ENCODE measurements around the gene AP5M1.
"Not testable (repeated sequence)": the region's sequence is repeated elsewhere in the genome, so short reads cannot be mapped to it uniquely, and the experiment has no call there.

The AP5M1 gene

GRCh38 chr14:57291692-57292647, 23.2 kb downstream of the AP5M1 start:
- DNase-seq = no peak

DNA sequence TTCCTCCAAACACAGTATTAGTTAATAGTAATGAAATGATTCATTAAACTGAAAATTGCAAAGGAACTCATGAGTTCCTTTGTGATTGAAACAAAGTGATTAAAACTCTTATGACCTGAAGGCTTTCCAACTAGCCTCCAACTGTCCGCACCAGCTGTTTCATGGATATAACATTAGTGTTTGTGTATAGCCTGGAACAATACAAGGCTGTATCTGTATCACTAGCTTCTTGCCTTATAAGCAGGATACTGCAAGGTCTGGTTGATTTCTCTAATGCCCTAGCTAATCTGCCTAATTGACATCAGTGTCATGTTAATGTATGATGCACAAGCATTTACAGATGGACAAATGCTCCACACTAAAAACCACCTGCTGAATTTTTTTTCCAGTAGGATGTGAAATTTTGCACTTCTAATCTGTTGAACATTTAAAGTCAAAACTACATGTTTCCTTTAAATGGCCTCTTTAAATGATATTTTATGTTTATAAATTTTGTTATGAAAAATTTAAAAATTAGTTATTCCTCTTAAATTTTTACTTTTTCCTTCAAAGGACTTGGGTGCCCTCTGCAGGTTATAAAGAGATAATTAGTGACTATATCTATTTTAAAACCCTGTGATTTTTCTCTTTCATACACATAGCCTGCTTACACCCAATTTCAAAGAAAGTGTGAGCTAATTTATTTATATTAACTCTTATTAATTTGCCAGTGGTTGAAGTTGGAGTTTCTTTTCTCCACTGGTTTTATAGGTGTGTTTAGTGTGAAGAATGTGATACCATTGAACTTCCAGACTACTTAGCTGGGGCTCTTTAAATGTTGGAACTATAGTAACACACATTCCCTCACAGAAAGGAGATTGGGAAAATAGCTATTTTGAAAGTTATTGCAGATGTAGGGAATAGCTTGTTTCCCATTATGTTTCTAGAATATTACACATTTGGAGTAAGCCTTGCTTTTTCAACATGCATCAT, 25.4 kb downstream of the AP5M1 start:
- no peak for DNase-seq

DNA sequence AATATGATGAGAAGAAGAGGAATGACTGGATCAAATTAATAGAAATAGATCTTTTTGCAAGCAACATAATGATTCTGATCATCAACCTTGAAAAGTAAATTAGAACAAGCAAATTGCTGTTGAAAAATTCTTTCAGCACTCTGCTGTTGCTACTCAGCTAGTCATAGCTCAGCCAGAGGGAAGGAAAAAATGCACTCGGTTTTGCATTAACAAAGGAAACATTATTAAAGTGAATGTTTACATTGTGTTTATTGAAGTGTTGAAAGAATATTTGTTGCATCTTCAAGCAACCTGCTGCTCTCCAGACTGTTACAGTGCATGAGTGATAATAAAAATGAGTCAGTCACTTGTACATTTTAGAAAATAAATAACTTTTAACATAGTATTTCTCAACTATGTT, 26.5 kb downstream of the AP5M1 start:
- no peak for DNase-seq

DNA sequence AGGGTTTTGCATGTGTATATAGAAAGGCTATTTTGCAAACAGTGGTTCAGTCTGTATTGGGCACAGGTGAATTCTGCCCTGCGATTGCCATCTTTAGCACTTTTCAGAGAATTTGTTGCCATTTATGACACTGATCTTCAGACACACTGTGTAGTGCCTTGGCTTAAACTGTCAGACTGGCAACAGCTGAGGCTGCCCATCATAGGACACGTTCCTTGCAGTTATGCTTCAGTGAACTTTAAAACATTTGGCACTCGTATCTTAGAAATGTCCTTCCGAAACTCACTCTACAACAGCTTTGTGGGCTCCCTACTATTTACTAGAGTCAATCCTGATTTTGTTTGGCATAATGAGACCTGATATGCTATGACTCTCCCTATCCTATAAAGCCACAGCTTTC, 29.1 kb downstream of the AP5M1 start:
- DNase-seq = no peak

DNA sequence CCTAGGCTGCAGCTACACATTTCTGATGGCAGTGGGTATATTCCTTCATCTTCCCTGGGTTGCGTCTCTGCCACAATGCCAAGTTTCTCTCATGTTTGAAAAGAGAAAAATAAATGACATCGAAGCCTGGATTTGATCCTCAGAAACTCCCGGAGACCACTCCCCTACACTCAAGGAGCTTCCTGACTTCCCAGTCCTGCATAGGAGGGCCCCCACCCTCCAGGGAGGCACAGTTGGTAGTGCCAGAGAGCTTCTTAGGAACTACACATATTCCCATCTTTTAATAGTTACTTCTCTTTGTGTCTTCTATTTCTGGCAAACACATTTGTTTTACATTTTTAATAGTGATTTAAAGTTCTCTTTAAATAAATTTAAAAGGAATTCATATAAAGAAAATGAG, 30.7 kb downstream of the AP5M1 start:
- no peak for DNase-seq

- DNase-seq = no peak
These were observed 34.1 kb downstream of the AP5M1 start for GRCh38 chr14:57302883-57303282.

GRCh38 chr14:57314396-57315089, 45.8 kb downstream of the AP5M1 start:
- no peak for DNase-seq

DNA sequence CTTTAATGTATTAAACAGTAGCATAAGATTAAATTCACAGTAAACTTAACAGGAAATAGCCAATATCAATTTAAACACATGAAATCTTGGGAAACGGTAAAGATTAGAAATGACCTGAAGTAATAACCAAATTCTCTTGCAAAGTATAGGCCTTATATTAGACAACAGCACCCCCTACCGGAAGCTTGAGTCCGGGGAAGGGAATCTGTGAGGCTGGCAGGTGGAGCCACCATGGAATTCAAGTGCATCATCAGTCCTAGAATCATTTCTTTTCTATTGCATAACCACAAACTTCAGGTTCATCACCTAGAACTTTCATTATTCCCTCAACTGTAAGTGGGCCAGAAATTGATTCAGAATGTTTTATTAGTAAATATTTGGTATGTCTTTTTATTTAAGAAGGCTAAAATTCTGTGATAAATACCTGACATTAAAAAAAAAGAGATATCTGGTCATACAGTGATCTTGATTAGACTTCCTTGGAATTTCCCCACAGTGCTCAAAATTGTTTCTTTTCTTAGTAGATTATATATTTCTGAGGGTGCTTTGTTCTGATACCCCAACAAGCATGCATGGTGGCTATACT, 48.6 kb downstream of the AP5M1 start:
- peak; percentile 54 for DNase-seq

DNA sequence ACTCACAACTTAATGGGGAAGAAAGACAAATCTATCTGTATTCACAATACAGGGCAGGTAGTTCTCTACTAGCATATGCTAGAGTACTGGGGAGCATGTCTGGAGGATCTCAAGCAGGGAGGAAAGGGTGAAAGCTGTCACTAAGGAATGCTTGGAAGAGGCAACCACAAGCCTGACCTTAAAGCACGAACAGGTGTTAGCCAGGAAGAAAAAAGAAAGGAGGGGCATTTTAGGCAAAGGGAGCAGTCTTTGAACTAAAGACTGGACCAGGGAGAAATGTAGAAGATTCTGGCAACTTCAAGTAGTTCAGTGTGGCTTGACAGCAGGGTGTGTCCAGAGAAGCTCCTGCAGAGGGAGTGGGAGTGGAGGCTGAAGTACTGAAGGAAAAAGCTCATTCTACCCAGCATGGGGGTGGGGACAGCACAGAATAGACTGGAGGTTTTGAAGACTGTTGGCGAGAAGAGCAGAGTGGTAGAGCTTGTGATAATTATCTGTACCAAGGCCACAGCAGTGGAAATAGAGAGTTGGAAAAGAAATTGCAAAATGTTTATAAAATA, 50.9 kb downstream of the AP5M1 start:
- no peak for DNase-seq

DNA sequence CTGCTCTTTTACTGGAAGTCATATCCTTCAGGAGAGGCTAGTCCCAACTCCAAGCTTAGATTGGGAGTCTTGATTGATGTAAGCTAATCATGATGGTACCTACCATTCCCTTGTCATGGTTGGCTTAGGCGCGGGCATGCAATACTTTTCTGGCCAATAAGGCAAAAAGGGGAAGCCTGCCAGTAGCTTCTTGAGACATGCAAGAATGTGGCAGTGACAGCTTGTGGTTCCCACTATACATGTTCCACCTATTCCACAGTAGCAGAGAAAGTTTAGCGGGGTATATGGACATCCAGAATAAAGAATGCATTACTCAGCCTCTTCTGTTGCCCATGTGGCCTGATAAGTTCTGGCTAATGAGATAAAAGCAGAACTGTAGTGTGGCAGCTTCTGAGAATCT, 55.0 kb downstream of the AP5M1 start:
- DNase-seq = no peak

- no peak for DNase-seq
These were observed 57.5 kb downstream of the AP5M1 start for GRCh38 chr14:57326253-57326652.

GRCh38 chr14:57329833-57330232, 61.1 kb downstream of the AP5M1 start:
- no peak for DNase-seq

- DNase-seq = peak; percentile 2
These were observed 63.7 kb downstream of the AP5M1 start for GRCh38 chr14:57332475-57332874.

- not testable (repeated sequence) for DNase-seq
These were observed 65.0 kb downstream of the AP5M1 start for GRCh38 chr14:57333726-57334125.

DNA sequence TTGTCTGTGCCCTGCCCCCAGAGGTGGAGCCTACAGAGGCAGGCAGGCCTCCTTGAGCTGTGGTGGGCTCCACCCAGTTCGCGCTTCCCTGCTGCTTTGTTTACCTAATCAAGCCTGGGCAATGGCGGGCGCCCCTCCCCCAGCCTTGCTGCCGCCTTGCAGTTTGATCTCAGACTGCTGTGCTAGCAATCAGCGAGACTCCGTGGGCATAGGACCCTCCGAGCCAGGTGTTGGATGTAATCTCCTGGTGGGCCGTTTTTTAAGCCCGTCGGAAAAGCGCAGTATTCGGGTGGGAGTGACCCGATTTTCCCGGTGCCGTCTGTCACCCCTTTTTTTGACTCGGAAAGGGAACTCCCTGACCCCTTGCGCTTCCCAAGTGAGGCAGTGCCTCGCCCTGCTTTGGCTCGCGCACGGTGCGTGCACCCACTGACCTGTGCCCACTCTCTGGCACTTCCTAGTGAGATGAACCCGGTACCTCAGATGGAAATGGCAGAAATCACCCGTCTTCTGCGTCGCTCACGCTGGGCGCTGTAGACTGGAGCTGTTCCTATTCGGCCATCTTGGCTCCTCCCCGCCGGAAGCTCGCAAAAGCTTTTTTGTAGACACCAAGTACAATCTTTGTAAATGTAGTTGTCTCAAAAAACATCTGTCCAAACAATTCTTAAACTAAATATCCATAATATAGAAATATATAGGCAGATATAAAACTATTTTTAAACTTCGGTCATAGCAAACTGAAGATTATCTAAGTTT, 75.0 kb downstream of the AP5M1 start:
- DNase-seq = not testable (repeated sequence)

DNA sequence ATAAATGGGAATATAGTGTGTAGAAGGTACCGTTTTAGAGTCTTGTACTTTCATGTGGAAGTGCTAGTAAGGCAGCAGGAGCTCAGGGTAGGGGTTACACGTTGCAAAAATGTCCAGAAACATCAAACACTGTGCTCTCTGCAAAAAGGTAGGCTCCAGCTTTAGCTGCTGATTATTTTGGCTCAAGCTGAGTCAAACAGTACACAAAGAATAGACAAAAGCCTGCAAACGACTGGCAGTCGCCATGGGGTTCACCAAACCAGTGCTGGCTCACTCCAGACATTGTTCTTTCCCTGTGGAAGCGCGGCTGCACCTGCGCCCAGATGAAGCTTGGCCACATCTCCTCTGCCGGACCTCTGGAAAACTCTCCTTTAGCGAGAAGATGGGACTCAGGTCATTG, 76.3 kb downstream of the AP5M1 start:
- DNase-seq = no peak

DNA sequence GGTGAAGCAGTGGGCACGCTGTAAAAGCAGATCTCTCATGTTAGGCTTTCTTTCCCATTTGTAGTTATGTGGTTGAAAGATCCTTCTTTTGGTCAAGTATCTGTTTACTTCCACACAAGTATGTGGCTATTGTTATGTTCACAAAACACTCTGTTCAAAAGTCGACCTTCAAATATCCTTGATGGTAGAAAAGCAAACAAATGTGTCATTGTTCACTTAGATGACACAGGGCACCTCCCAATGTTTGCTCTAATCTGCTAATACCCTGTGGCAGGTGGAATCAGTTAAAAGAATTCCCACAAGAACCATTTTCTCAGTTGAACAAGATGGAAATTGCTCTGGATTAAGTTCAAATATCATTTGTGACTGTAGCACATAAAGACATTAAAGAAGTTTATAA, 78.0 kb downstream of the AP5M1 start:
- DNase-seq = no peak

All from NCI-H226 (cell line).